OCI-LY7 (cell line): ENCODE measurements around the gene VHLL.

Source experiments
- EZH2phosphoT487 ChIP-seq: fragments of 200-600 bp; sonication (generic); IDR thresholded peaks from 2 replicates; pipeline ENCODE4 v1.6.1; 2018; ENCODE audit warnings: low read depth, borderline replicate concordance, mild to moderate bottlenecking, mixed run types, antibody characterized with exemption, low read length, moderate library complexity, mixed read lengths
- TF ChIP-seq, protein P1 (sequence below): fragments of 200-600 bp; sonication (generic); conservative IDR thresholded peaks from 2 replicates; pipeline ENCODE4 v1.5.1; 2014; ENCODE audit warnings: mild to moderate bottlenecking, antibody characterized with exemption, low read length, moderate library complexity, mixed read lengths

DNA sequence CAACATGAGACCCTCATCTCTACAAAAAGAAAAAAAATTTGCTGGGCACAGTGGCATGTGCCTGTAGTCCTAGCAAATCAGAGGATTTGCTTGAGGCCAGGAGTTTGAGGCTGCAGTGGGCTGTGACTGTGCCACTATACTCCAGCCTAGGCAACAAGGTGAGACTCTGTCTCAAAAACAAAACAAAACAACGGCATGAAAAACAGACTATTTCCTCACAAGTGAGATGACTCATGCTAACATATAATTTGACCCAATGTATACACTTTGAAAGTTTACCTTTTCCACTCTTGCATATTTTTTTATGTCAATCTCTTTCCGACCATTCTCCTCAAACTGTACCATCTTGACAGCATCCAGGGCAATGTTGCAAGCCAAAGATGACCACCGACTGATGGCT, 21.5 kb upstream of the VHLL start:
- TF ChIP-seq, protein P1, sequence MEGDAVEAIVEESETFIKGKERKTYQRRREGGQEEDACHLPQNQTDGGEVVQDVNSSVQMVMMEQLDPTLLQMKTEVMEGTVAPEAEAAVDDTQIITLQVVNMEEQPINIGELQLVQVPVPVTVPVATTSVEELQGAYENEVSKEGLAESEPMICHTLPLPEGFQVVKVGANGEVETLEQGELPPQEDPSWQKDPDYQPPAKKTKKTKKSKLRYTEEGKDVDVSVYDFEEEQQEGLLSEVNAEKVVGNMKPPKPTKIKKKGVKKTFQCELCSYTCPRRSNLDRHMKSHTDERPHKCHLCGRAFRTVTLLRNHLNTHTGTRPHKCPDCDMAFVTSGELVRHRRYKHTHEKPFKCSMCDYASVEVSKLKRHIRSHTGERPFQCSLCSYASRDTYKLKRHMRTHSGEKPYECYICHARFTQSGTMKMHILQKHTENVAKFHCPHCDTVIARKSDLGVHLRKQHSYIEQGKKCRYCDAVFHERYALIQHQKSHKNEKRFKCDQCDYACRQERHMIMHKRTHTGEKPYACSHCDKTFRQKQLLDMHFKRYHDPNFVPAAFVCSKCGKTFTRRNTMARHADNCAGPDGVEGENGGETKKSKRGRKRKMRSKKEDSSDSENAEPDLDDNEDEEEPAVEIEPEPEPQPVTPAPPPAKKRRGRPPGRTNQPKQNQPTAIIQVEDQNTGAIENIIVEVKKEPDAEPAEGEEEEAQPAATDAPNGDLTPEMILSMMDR = no peak
- no peak for TF ChIP-seq EZH2phosphoT487
